GM12801 (cell line): ENCODE results near the gene TTC9B.

ENCODE experiments used
- TF ChIP-seq, protein P1 (sequence below): IDR thresholded peaks from one replicate; pipeline ENCODE4 v1.5.1; 2011; ENCODE audit warnings: control low read depth; ENCODE audit not compliant: insufficient read length; ENCODE audit errors: extremely low read depth

Gene TTC9B

DNA sequence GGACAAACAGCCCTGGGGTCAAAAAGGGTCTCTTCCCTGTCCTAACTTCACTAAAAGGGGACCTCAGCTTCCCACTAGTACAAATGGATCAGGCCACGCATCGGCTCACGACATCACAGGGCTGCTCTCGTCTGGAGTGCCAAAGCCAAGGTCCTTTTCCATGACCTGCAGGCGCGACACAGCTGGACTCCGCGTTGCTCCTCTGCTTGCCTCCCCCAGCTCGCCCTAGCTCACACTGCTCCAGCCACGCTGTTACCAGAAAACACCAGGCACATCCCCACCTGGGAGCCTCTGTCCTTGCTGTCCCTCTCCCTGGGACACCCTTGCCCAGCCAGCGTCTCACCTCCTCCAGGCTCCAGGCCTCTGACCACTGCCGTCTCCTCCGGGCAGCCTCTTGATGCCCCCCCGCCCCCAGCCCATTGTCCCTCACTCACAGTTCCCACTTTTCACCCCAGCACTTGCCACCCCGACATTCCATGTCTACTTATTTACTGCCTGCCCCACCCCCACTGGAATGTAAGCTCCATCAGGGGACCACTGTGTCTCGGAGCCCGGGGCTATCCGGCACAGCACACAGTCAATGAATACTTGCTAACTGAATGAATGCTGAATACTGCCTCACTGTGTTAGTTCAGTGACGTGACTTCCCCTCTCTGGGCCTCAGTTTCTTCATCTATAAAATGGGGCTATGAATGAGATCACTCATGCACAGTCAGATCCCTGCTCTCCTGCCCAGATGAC is 46.3 kb upstream of the TTC9B start:
- TF ChIP-seq, protein P1, sequence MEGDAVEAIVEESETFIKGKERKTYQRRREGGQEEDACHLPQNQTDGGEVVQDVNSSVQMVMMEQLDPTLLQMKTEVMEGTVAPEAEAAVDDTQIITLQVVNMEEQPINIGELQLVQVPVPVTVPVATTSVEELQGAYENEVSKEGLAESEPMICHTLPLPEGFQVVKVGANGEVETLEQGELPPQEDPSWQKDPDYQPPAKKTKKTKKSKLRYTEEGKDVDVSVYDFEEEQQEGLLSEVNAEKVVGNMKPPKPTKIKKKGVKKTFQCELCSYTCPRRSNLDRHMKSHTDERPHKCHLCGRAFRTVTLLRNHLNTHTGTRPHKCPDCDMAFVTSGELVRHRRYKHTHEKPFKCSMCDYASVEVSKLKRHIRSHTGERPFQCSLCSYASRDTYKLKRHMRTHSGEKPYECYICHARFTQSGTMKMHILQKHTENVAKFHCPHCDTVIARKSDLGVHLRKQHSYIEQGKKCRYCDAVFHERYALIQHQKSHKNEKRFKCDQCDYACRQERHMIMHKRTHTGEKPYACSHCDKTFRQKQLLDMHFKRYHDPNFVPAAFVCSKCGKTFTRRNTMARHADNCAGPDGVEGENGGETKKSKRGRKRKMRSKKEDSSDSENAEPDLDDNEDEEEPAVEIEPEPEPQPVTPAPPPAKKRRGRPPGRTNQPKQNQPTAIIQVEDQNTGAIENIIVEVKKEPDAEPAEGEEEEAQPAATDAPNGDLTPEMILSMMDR = no peak

DNA sequence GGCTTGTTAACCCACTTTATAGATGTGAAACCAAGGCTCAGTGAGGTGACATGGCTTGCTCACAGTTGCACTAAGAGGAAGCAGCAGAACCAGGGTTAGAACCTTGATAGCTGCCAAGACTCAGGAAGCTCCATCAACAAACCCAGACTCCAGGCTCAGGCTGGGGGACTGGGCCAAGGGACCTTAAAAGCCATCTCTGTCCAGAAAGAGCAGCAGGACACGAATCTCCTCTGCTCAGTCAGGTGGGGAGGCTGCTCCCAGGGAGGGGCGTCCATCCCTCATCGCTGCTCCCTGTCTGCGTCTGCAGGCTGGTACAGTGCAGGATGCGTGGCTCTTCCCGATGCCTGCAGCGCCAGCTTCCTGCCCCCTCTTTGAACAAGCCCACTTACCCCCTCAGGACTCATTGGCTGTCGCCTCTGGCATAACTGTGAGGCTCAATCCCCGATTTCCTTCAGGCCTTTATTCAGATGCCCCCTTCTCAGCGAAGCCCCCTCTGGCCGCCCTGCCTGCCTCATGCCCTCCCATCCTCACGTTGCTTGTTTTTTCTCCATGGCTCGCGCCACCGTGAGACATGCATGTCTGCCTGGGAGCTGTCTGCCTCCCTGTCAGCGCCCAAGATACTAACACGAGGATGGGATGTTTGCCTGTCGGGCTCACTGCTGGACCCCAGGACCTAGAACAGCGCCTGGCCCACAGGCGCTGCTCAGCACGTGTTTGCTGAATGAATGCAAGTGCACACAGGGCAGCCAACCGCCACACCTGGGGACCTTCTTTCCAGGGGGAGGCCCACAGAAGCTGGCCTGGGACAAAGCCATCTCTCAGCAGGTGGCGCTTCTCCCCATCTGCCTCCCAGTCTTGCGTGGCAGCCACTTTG is 45.5 kb upstream of the TTC9B start:
- TF ChIP-seq, protein P1 = no peak

DNA sequence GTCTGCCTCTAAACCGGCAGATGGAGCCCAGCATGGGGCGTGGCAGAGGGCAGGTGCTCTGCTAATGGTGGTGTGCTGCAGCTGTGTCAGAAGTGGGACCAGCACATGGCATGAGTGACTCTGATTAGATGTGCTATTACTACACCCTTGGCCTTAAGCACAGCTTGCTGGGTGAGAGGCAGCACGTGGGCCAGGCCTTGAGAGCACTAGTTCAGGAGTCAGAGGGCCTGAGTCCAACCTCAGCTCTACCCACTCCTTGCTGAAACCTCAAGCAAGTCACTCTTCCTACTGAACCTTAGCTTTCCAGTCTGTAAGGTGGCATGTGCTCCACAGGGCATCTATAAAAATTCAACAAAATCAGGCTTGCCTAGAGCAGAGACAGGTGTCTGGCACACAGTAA is 44.2 kb upstream of the TTC9B start:
- TF ChIP-seq, protein P1 = no peak

DNA sequence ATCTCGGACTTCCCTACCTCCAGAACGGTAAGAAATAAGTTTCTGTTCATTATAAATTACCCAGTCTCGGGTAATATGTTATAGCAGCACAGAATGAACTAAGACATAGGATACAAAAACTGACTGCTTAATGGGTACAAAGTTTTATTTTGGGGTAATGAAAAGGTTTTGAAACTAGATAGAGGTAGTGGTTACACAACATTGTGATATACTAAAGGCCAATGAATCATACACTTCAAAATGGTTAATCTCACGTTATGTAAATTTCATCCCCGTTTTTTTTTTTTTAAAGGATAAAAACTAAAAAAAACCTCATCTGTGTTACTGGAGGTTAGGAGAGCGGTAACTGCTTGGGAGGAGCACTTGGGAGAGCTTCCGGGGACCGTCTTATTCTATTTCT is 43.4 kb upstream of the TTC9B start:
- TF ChIP-seq, protein P1 = no peak

DNA sequence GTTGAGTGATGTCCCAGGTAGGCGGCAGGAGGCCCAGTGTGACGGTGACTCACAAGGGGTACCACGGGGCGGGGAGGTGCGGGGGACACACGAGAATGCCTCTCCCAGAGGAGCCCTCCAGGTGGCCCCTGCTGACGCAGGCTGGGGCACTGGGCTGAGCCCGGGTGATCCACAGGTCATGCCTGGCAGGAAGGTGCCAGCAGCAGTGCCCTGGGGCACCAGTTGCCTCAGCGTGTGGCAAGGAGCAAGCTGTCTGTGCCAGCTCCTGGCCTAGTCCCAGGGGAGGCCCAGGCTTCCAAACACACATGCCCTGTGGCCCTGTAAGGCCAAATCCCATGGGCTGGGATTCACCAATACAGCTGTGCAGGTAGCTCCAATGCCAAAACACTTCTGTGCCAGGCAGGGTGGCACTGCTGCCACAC is 38.9 kb upstream of the TTC9B start:
- TF ChIP-seq, protein P1 = no peak

DNA sequence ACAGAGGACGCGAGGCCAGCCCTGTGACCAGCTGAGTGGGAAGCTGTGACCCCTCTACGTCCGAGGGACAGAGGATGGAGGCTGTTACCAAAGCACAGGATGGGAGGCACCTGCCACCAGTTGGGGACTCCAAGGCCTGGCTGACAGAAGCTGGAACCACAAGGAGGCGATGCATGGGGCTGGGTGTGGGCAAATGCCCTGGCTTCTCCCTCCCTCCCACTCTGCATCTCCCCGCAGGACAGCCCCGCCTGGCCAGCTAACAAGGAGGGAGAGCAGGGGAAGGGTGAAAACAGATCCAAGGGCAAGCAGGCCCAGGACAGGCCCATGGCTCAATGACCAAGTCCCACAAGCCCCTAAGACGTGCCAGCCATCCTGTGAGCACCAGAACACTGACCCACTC is 38.3 kb upstream of the TTC9B start:
- TF ChIP-seq, protein P1 = no peak

DNA sequence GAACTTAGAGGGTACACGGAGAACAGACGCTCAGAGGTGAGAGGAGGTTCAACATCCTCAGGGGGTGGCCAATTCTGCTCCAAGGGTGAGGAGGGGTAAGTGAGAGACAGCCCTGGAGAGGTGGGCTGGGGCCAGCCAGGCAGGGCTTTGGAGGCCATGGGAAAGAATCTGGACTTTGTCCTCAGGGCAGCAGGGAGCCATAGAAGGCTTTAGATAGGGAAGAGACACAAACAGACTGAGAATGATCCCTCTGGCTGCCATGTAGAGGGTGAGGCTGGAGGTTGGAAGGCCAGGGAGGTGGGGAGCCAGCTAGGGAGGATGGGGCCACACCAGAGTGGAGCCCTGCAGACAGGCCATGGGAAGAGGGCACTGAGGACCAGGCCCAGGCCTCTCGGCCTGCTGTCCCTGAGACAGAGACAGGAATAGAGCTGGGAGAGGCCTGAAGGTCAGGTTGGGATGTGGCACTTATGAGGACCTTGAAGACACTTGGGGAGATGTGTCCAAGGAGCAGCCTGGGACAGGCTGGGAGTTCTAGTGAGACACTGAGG is 37.5 kb upstream of the TTC9B start:
- TF ChIP-seq, protein P1 = no peak
